ENCODE results near the gene LMAN1L.
A peak's percentile ranks its signal among the peaks of the same experiment; 100 is the strongest.

LMAN1L gene

GRCh38 chr15:74794248-74794969 lies 18.2 kb upstream of the LMAN1L start:
- DNase-seq, result no peak

GRCh38 chr15:74794970-74795349 lies 17.7 kb upstream of the LMAN1L start:
- no peak for DNase-seq

GRCh38 chr15:74795966-74796625 lies 16.5 kb upstream of the LMAN1L start:
- DNase-seq, result no peak

GRCh38 chr15:74798388-74799254 lies 14.0 kb upstream of the LMAN1L start:
- DNase-seq, result no peak

GRCh38 chr15:74799255-74799855 lies 13.3 kb upstream of the LMAN1L start:
- no peak for DNase-seq

- DNase-seq, result peak; percentile 95 to 98 (median 96)
Measured at GRCh38 chr15:74799856-74800558, 12.6 kb upstream of the LMAN1L start.

GRCh38 chr15:74800559-74801094 lies 12.0 kb upstream of the LMAN1L start:
- DNase-seq, result peak in 2 of 3 donors; percentile 45 to 64

GRCh38 chr15:74801311-74801997 lies 11.2 kb upstream of the LMAN1L start:
- DNase-seq, result no peak

- no peak for DNase-seq
Measured at GRCh38 chr15:74802290-74802689, 10.3 kb upstream of the LMAN1L start.

GRCh38 chr15:74802862-74803447 lies 9.7 kb upstream of the LMAN1L start:
- DNase-seq, result no peak

GRCh38 chr15:74804935-74805334 lies 7.7 kb upstream of the LMAN1L start:
- DNase-seq, result no peak

- no peak for DNase-seq
Measured at GRCh38 chr15:74807282-74807681, 5.4 kb upstream of the LMAN1L start.

GRCh38 chr15:74808078-74808839 lies 4.4 kb upstream of the LMAN1L start:
- DNase-seq, result no peak

GRCh38 chr15:74808840-74809229 lies 3.8 kb upstream of the LMAN1L start:
- no peak for DNase-seq

- DNase-seq, result no peak
Measured at GRCh38 chr15:74809242-74809641, 3.4 kb upstream of the LMAN1L start.

- no peak for DNase-seq
Measured at GRCh38 chr15:74809956-74810355, 2.7 kb upstream of the LMAN1L start.

- peak; percentile 32 to 53 (median 47) for DNase-seq
Measured at GRCh38 chr15:74815121-74815934, 2.7 kb downstream of the LMAN1L start.

GRCh38 chr15:74815961-74816360 lies 3.3 kb downstream of the LMAN1L start:
- DNase-seq, result no peak

- no peak for DNase-seq
Measured at GRCh38 chr15:74816624-74817369, 4.2 kb downstream of the LMAN1L start.

All from suppressor macrophage treated with lipopolysaccharide for 1 hour (primary cell).